Measurements from ENCODE around the gene SCYL1.

Gene SCYL1

DNA sequence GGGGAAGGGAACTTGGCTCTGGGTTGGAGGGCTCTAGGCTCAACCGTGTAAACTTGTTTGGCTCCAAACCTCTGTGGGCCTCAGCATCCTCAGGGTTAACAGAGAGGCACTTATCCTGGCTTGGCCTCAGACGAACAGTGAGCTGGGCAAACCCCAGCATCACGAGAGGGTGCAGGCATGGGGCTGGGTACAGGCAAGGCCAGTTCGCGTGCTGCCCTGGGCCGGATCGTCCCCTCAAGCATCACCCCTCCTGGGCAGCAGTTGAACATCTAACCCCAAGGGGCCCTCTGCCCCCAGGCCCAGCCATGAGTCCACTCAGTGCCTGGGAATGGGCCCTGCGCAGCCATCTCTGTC lies 52.9 kb downstream of the SCYL1 start:
- Histone ChIP-seq H2AFZ (ENCODE audit: low read depth) (no peak overlapping the region), H3K79me2 (ENCODE audit: insufficient read depth, low read depth) (peaks cover 35% of the 10 kb centered on the region), H3K27me3 (ENCODE audit: insufficient read depth, low read depth) (no peaks in the 10 kb centered on the region), H3K36me3 (ENCODE audit: insufficient read depth) (no peaks in the 10 kb centered on the region; the same call in 1 of the 2 replicates), H3K4me1 (ENCODE audit: low read depth, poor library complexity, severe bottlenecking) (peaks cover 32% of the 10 kb centered on the region), H3K4me2 (peak overlapping the region; percentile 97), H3K27ac (peak overlapping the region; percentile 70; the same call in 1 of the 2 replicates), H3K4me3 (IDR thresholded peaks at IDR 0.05; ENCODE audit: insufficient read depth, low read depth, low read length) (no peak overlapping the region), H4K20me1 (ENCODE audit: insufficient read depth) (no peaks in the 10 kb centered on the region), H3K9ac (peak overlapping the region; percentile 76; the same call in 1 of the 2 replicates)
- TF ChIP-seq, protein P1, sequence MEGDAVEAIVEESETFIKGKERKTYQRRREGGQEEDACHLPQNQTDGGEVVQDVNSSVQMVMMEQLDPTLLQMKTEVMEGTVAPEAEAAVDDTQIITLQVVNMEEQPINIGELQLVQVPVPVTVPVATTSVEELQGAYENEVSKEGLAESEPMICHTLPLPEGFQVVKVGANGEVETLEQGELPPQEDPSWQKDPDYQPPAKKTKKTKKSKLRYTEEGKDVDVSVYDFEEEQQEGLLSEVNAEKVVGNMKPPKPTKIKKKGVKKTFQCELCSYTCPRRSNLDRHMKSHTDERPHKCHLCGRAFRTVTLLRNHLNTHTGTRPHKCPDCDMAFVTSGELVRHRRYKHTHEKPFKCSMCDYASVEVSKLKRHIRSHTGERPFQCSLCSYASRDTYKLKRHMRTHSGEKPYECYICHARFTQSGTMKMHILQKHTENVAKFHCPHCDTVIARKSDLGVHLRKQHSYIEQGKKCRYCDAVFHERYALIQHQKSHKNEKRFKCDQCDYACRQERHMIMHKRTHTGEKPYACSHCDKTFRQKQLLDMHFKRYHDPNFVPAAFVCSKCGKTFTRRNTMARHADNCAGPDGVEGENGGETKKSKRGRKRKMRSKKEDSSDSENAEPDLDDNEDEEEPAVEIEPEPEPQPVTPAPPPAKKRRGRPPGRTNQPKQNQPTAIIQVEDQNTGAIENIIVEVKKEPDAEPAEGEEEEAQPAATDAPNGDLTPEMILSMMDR (conservative IDR thresholded peaks at IDR 0.05; ENCODE audit: low read depth, low read length): no peak

DNA sequence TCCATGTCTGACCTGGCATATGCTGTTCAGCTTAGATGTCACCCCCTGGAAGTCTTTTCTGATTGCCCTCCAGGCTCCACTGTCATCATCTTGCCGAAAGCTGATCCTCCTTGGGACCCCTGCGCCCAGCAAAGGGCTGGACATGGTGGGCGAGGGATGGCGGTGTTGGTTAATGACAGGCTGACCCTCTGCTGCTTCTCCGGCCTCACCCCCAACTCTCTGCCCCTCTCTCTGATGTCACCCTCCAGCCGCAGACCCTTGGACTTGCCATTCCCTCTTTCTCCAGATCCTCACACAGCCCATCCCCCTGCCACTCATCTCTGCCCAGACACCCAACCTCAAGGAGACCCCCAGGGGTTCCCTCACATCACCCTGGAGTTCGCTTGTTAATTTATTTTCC lies 53.3 kb downstream of the SCYL1 start:
- Histone ChIP-seq H3K27ac (peak overlapping the region; percentile 70; the same call in 1 of the 2 replicates), H4K20me1 (ENCODE audit: insufficient read depth) (no peaks in the 10 kb centered on the region), H3K4me3 (IDR thresholded peaks at IDR 0.05; ENCODE audit: insufficient read depth, low read depth, low read length) (no peak overlapping the region), H3K4me2 (peak overlapping the region; percentile 97), H3K79me2 (ENCODE audit: insufficient read depth, low read depth) (peaks cover 31% of the 10 kb centered on the region), H3K4me1 (ENCODE audit: low read depth, poor library complexity, severe bottlenecking) (peaks cover 32% of the 10 kb centered on the region), H3K36me3 (ENCODE audit: insufficient read depth) (no peaks in the 10 kb centered on the region; the same call in 1 of the 2 replicates), H3K27me3 (ENCODE audit: insufficient read depth, low read depth) (no peaks in the 10 kb centered on the region), H2AFZ (ENCODE audit: low read depth) (no peak overlapping the region), H3K9ac (no peak overlapping the region)
- TF ChIP-seq, protein P1 (conservative IDR thresholded peaks at IDR 0.05; ENCODE audit: low read depth, low read length): no peak

DNA sequence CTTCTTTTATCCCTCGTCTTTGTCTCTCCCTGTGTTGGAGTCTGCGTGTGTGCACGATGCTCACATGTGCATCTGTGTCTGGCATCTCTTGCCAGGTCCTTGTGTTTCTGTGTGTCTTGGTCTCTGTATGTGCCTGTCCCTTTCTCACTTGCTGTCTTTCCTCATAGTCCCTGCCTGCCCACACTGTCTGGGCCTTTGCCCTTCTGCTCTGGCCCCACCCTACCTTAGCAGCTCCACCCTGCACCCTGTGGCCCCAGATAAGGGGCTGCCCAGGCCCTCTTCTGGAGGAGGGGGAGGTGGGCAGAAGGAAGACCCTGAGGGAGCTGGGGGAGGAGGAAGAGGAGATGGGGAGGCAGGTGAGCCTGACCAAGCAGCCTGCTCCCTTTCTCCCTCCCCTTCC lies 53.8 kb downstream of the SCYL1 start:
- Histone ChIP-seq H3K27me3 (ENCODE audit: insufficient read depth, low read depth) (no peaks in the 10 kb centered on the region), H3K79me2 (ENCODE audit: insufficient read depth, low read depth) (peaks cover 28% of the 10 kb centered on the region), H3K9ac (no peak overlapping the region), H3K27ac (no peak overlapping the region), H3K4me1 (ENCODE audit: low read depth, poor library complexity, severe bottlenecking) (peaks cover 35% of the 10 kb centered on the region), H3K4me3 (IDR thresholded peaks at IDR 0.05; ENCODE audit: insufficient read depth, low read depth, low read length) (no peak overlapping the region), H3K4me2 (peak overlapping the region; percentile 97; the same call in 1 of the 2 replicates), H3K36me3 (ENCODE audit: insufficient read depth) (no peaks in the 10 kb centered on the region; the same call in 1 of the 2 replicates), H4K20me1 (ENCODE audit: insufficient read depth) (no peaks in the 10 kb centered on the region), H2AFZ (ENCODE audit: low read depth) (no peak overlapping the region)
- TF ChIP-seq, protein P1 (conservative IDR thresholded peaks at IDR 0.05; ENCODE audit: low read depth, low read length): no peak

DNA sequence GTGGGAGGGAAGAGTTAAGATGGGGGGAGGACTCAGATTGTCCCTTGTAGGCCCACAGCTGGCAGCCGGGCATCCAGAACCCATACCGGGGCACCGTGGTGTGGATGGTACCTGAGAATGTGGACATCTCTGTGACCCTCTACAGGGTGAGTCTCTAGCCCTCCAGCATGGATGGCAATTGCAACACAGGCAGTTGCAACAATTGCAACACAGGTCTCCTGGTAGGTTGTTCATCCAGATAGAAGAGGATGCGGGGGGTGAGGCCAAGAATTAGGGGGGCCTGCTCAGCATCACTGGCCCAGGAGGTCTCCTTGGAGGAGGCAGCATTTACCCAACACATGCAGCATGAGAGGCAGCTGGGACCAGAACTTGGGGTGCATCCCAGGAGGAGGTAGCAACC lies 54.4 kb downstream of the SCYL1 start:
- H3K27me3 ChIP-seq (ENCODE audit: insufficient read depth, low read depth): no peaks in the 10 kb centered on the region
- H3K4me3 ChIP-seq (IDR thresholded peaks at IDR 0.05; ENCODE audit: insufficient read depth, low read depth, low read length): no peak overlapping the region
- peaks cover 28% of the 10 kb centered on the region for H3K79me2 ChIP-seq (ENCODE audit: insufficient read depth, low read depth)
- no peak overlapping the region for H3K4me2 ChIP-seq
- H4K20me1 ChIP-seq (ENCODE audit: insufficient read depth): no peaks in the 10 kb centered on the region
- peaks cover 35% of the 10 kb centered on the region for H3K4me1 ChIP-seq (ENCODE audit: low read depth, poor library complexity, severe bottlenecking)
- H3K36me3 ChIP-seq (ENCODE audit: insufficient read depth): no peaks in the 10 kb centered on the region; the same call in 1 of the 2 replicates
- H2AFZ ChIP-seq (ENCODE audit: low read depth): no peak overlapping the region
- no peak overlapping the region for H3K9ac ChIP-seq
- H3K27ac ChIP-seq: no peak overlapping the region; the same call in 1 of the 2 replicates
- TF ChIP-seq, protein P1 (conservative IDR thresholded peaks at IDR 0.05; ENCODE audit: low read depth, low read length): no peak
